A673 (cell line): ENCODE results near the gene B4GALT6. TPM values are rescaled to one million over a fixed set of nuclear protein-coding genes. Genes with fewer than 3 reads are reported as not detected.
A peak's percentile ranks its signal among the peaks of the same experiment; 100 is the strongest.
"Not testable (repeated sequence)": the region's sequence is repeated elsewhere in the genome, so short reads cannot be mapped to it uniquely, and the experiment has no call there.

Source experiments
- Bru-seq: library from RNA; stranded (reverse); fragments of 400-500 nt; gene quantifications from one replicate; lab custom pipeline; 2021; lab: Mats Ljungman, UMichigan
- BruChase-seq, 2 experiments: library from RNA; stranded (reverse); fragments of 400-500 nt; gene quantifications; one replicate each; lab custom pipeline; 2021; lab: Mats Ljungman, UMichigan
- BruUV-seq: library from RNA; stranded (reverse); fragments of 400-500 nt; replicated peaks from 2 replicates; lab custom pipeline; 2021; lab: Mats Ljungman, UMichigan
- CTCF ChIA-PET: fragments of 300-600 bp; sonication (Branson Sonifier 250); formaldehyde crosslinking; loops from one replicate; lab custom pipeline; 2022; ENCODE audit warnings: antibody characterized with exemption; lab: Charles Lee
- POLR2A ChIA-PET: fragments of 300-600 bp; sonication (Branson Sonifier 250); formaldehyde crosslinking; loops from one replicate; lab custom pipeline; 2022; ENCODE audit warnings: antibody characterized with exemption; ENCODE audit not compliant: low non-redundant PET; lab: Charles Lee
- DNase-seq: peaks from one replicate; pipeline ENCODE4 v3.0.0-alpha.2; 2015; ENCODE audit warnings: low spot score
- H3K27ac ChIP-seq: fragments of 200-600 bp; sonication (generic); 2 replicates; pipeline ENCODE4 v1.5.1; 2016; ENCODE audit warnings: mixed run types, low read depth, mild to moderate bottlenecking, mixed read lengths, antibody characterized with exemption, low read length; ENCODE audit not compliant: poor library complexity, severe bottlenecking
- H3K27me3 ChIP-seq: fragments of 200-600 bp; sonication (generic); replicated peaks from 2 replicates; pipeline ENCODE4 v1.6.1; 2017; ENCODE audit warnings: mixed run types, low read depth, mild to moderate bottlenecking, mixed read lengths, antibody characterized with exemption, low read length; ENCODE audit not compliant: insufficient read depth, poor library complexity
- H3K36me3 ChIP-seq: fragments of 200-600 bp; sonication (generic); 2 replicates; pipeline ENCODE4 v1.6.1; 2016; ENCODE audit warnings: mixed run types, mild to moderate bottlenecking, mixed read lengths, antibody characterized with exemption, low read length; ENCODE audit not compliant: insufficient read depth, poor library complexity, severe bottlenecking
- H3K4me1 ChIP-seq: fragments of 200-600 bp; sonication (generic); 2 replicates; pipeline ENCODE4 v1.6.1; 2017; ENCODE audit warnings: mixed run types, mild to moderate bottlenecking, mixed read lengths, antibody characterized with exemption, low read length; ENCODE audit not compliant: insufficient read depth, poor library complexity, severe bottlenecking
- H3K4me3 ChIP-seq: fragments of 200-600 bp; sonication (generic); 2 replicates; pipeline ENCODE4 v1.5.1; 2016; ENCODE audit warnings: low read depth, mixed run types, mild to moderate bottlenecking, mixed read lengths, low read length; ENCODE audit not compliant: poor library complexity, severe bottlenecking
- H3K9me3 ChIP-seq: fragments of 200-600 bp; sonication (generic); 2 replicates; pipeline ENCODE4 v1.6.1; 2016; ENCODE audit warnings: mixed run types, low read depth, mild to moderate bottlenecking, mixed read lengths, antibody characterized with exemption, low read length; ENCODE audit not compliant: poor library complexity, severe bottlenecking
- CTCF ChIP-seq: fragments of 300-800, 200-600 bp; sonication (generic); conservative IDR thresholded peaks from 2 replicates; pipeline ENCODE4 v1.5.1; 2017; ENCODE audit warnings: low read depth, mild to moderate bottlenecking, antibody characterized with exemption, low read length, moderate library complexity, mixed read lengths
- EZH2 ChIP-seq: fragments of 200-600 bp; sonication (generic); IDR thresholded peaks from 2 replicates; pipeline ENCODE4 v1.6.1; 2017; ENCODE audit warnings: borderline replicate concordance, low read depth, mild to moderate bottlenecking, mixed read lengths, antibody characterized with exemption, low read length; ENCODE audit not compliant: poor library complexity, severe bottlenecking
- intact Hi-C: fragments of 100-400 bp; cut with micrococcal nuclease; formaldehyde crosslinking; loops from one replicate; pipeline ENCODE4 v1.10.0; 2022; ENCODE audit not compliant: unreplicated experiment
- long read RNA-seq: library from polyadenylated mRNA; stranded (forward); transcript quantifications from one replicate; pipeline ENCODE4 v2.0.0, GENCODE V29; 2022
- total RNA-seq: library from RNA; stranded (reverse); gene quantifications from 2 replicates; pipeline ENCODE4 v1.2.3, GENCODE V29; 2021

The B4GALT6 gene, protein sequence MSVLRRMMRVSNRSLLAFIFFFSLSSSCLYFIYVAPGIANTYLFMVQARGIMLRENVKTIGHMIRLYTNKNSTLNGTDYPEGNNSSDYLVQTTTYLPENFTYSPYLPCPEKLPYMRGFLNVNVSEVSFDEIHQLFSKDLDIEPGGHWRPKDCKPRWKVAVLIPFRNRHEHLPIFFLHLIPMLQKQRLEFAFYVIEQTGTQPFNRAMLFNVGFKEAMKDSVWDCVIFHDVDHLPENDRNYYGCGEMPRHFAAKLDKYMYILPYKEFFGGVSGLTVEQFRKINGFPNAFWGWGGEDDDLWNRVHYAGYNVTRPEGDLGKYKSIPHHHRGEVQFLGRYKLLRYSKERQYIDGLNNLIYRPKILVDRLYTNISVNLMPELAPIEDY
- 5.7 and 6.0 TPM in 2 replicates for total RNA-seq
- Bru-seq, nascent RNA = percentile 57 among the genes with signal in this experiment
- BruChase-seq, experiment 1, labeled RNA remaining after a 2-hour chase = percentile 58 among the genes with signal in this experiment
- percentile 54 among the genes with signal in this experiment for BruChase-seq, experiment 2, labeled RNA remaining after a 6-hour chase
- long read RNA-seq, partial matches to known transcripts = 0 of 2 reads
- long read RNA-seq, other reads (novel, unspliced or antisense) = 0 of 2 reads

DNA sequence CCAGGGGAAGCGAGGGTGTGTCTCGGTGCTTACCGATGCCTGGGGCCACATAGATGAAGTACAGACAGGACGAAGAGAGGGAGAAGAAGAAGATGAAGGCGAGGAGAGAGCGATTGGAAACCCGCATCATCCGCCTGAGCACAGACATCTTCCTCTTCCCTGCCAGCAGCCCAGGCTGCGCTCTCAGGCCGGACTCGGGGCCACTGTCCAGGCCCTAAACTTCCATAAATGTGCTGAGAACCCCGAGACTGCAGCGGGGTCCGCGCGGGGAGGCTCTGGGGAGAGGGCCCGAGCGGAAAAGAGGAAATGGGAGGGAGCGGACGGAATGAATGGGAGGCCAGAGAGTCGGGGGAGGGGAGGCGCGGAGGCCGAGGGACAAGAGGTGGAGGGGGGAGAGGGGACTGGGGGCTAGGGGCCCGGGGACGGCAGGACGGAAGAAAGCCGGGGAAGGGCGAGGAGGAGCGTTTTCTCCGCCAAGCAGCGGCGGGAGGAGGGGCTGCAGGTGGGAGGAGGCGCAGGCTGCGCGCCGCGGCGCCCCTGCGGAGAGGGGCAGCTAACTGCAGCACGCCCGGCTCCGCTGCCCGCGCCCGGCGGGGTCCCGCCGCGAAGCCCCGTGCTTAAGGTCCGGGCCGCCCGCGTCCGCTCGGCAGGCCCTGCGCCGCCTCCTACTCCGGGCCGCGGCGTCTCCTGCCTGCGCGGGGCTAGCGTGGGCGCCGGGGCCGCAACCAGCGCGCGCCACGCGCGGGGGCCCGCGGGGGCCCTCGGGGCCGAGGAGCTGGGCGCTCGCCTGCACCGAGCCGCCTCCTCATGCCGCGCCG lies at the start of gene B4GALT6:
TSS of gene B4GALT6 (minus strand) at position 303 of the 818 bp plus-strand sequence. CDS start at position 148, 155 bp downstream.
- TF ChIP-seq EZH2 = peak; percentile 59
- TF ChIP-seq CTCF = no peak
- DNase-seq = no peak
- Histone ChIP-seq H3K4me1 (no peaks in the 10 kb centered on the region), H3K36me3 (no peaks in the 10 kb centered on the region), H3K9me3 (no peaks in the 10 kb centered on the region), H3K4me3 (peak within 1 kb of the TSS; percentile 53), H3K27me3 (peaks cover 37% of the 10 kb centered on the region), H3K27ac (peak within 1 kb of the TSS; percentile 56)
- no TSS peak for BruUV-seq
- ChIA-PET CTCF (no interaction called here), POLR2A (no interaction called here)
- intact Hi-C loops = no loop called here

GRCh38 chr18:31731628-31732027 lies 47.2 kb upstream of the B4GALT6 start:
- no peak for DNase-seq
- TF ChIP-seq CTCF (no peak), EZH2 (no peak)
- POLR2A ChIA-PET = no interaction called here
- Histone ChIP-seq H3K9me3 (no peaks in the 10 kb centered on the region), H3K36me3 (no peaks in the 10 kb centered on the region), H3K4me3 (no peak overlapping the region), H3K4me1 (no peaks in the 10 kb centered on the region), H3K27ac (no peak overlapping the region), H3K27me3 (peaks cover 33% of the 10 kb centered on the region)
- CTCF ChIA-PET = no interaction called here
- no TSS peak for BruUV-seq
- intact Hi-C loops = no loop called here

DNA sequence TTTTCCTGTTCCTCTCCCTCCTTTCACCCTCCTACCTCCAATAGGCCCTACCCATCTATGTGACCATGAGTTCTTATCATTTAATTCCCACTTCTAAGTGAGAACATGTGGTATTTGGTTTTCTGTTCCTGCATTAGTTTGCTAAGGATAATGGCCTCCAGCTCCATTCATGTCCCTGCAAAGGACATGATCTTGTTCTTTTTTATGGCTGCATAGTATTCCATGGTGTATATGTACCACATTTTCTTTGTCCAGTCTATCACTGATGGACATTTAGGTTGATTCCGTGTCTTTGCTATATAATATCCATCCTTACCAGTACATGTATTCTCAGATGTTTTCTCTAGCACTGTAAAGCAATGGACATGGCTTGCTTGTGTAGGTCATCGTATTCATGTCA lies 44.8 kb upstream of the B4GALT6 start:
- BruUV-seq = not testable (repeated sequence)

More for the DNA sequence above, 44.8 kb upstream of the B4GALT6 start:
- H3K36me3 ChIP-seq, H3K4me3 ChIP-seq, H3K9me3 ChIP-seq, DNase-seq, POLR2A ChIA-PET, CTCF ChIA-PET, H3K27ac ChIP-seq, H3K4me1 ChIP-seq: not testable (repeated sequence)
- intact Hi-C loops = loop anchor here (10.0 kb wide), 1 partner anchor 304 kb away; no protein-coding TSS in a partner anchor
- peaks cover 52% of the 10 kb centered on the region for H3K27me3 ChIP-seq
